PC-3 (cell line): Measurements from ENCODE around the gene ZFP36. TPM values are rescaled to one million over a fixed set of nuclear protein-coding genes. Genes with fewer than 3 reads are reported as not detected.

Source experiments
- ATAC-seq: fragments of 200-7000 bp; cut with Tn5 transposase; 2 replicates; pipeline ENCODE4 v1.9.1; 2020; ENCODE audit warnings: mild to moderate bottlenecking, moderate library complexity
- BruUV-seq: library from RNA; stranded (reverse); fragments of 400-500 nt; replicated peaks from 2 replicates; lab custom pipeline; 2021; lab: Mats Ljungman, UMichigan
- CTCF ChIA-PET: fragments of 300-600 bp; sonication (Branson Sonifier 250); formaldehyde crosslinking; loops from one replicate; lab custom pipeline; 2022; ENCODE audit warnings: antibody characterized with exemption; lab: Charles Lee
- POLR2A ChIA-PET: fragments of 300-600 bp; sonication (Branson Sonifier 250); formaldehyde crosslinking; loops from one replicate; lab custom pipeline; 2022; ENCODE audit warnings: antibody characterized with exemption; ENCODE audit not compliant: unreplicated experiment; lab: Charles Lee
- DNase-seq: peaks from one replicate; pipeline ENCODE4 v3.0.0-alpha.2; 2015
- H2AFZ ChIP-seq: fragments of 300-600 bp; sonication (generic); 2 replicates; pipeline ENCODE4 v1.6.0; 2016; ENCODE audit warnings: antibody characterized with exemption, low read length
- H3F3A ChIP-seq: fragments of 300-600 bp; sonication (generic); one replicate; pipeline ENCODE4 v1.6.0; 2017; ENCODE audit warnings: antibody characterized with exemption, low read length, control low read depth, mild to moderate bottlenecking; ENCODE audit not compliant: unreplicated experiment
- H3K27ac ChIP-seq: fragments of 300-600 bp; sonication (generic); 2 replicates; pipeline ENCODE4 v1.5.1; 2016; ENCODE audit warnings: mild to moderate bottlenecking, low read length
- H3K27me3 ChIP-seq: fragments of 300-600 bp; sonication (generic); 2 replicates; pipeline ENCODE4 v1.6.1; 2016; ENCODE audit warnings: low read length, mixed read lengths
- H3K36me3 ChIP-seq: fragments of 300-600 bp; sonication (generic); 2 replicates; pipeline ENCODE4 v1.6.1; 2016; ENCODE audit warnings: low read depth, mixed run types, low read length, mixed read lengths
- H3K4me1 ChIP-seq: fragments of 300-600 bp; sonication (generic); 2 replicates; pipeline ENCODE4 v1.5.1; 2016; ENCODE audit warnings: low read length; ENCODE audit not compliant: insufficient read depth
- H3K4me2 ChIP-seq: fragments of 300-600 bp; sonication (generic); 2 replicates; pipeline ENCODE4 v1.6.0; 2016; ENCODE audit warnings: low read length
- H3K4me3 ChIP-seq: fragments of 300-600 bp; sonication (generic); 2 replicates; pipeline ENCODE4 v1.5.1; 2016; ENCODE audit warnings: mild to moderate bottlenecking, low read length, mixed read lengths
- H3K79me2 ChIP-seq: fragments of 300-600 bp; sonication (generic); 2 replicates; pipeline ENCODE4 v1.6.1; 2017; ENCODE audit warnings: low read length, mixed read lengths
- H3K9ac ChIP-seq: fragments of 300-600 bp; sonication (generic); 2 replicates; pipeline ENCODE4 v1.6.0; 2016; ENCODE audit warnings: mild to moderate bottlenecking, low read length
- H3K9me2 ChIP-seq: fragments of 300-600 bp; sonication (generic); replicated peaks from 2 replicates; pipeline ENCODE4 v1.6.1; 2016; ENCODE audit warnings: mixed run types, low read length, mixed read lengths
- H3K9me3 ChIP-seq: fragments of 300-600 bp; sonication (generic); 2 replicates; pipeline ENCODE4 v1.6.1; 2016; ENCODE audit warnings: low read length, mixed read lengths
- H4K20me1 ChIP-seq: fragments of 300-600 bp; sonication (generic); 2 replicates; pipeline ENCODE4 v1.6.1; 2016; ENCODE audit warnings: low read length, mixed read lengths
- EZH2 ChIP-seq: fragments of 300-600 bp; sonication (generic); IDR thresholded peaks from one replicate; pipeline ENCODE4 v1.6.1; 2017; ENCODE audit warnings: antibody characterized with exemption, mild to moderate bottlenecking, low read length; ENCODE audit not compliant: unreplicated experiment
- EZH2phosphoT487 ChIP-seq: fragments of 300-600 bp; sonication (generic); IDR thresholded peaks from 2 replicates; pipeline ENCODE4 v1.6.1; 2018; ENCODE audit warnings: mild to moderate bottlenecking, antibody characterized with exemption, low read length, borderline replicate concordance
- intact Hi-C: fragments of 100-400 bp; cut with micrococcal nuclease; formaldehyde crosslinking; loops from 2 replicates; pipeline ENCODE4 v1.9.0; 2023
- total RNA-seq: library from RNA; depleted of rRNA; stranded (reverse); fragments of >200 nt; gene quantifications from 2 replicates; pipeline ENCODE4 v1.2.3, GENCODE V29; 2014
- TF ChIP-seq, protein P1 (sequence below): fragments of 300-600 bp; sonication (generic); conservative IDR thresholded peaks from 2 replicates; pipeline ENCODE4 v1.5.1; 2017; ENCODE audit warnings: antibody characterized with exemption, low read depth, mild to moderate bottlenecking, low read length

ZFP36 gene
- total RNA-seq, 1 experiment from 2014 or later = 32.7 TPM

- peaks cover 5% of the 10 kb centered on the region; the same call in 1 of the 2 replicates for H3K4me1 ChIP-seq
- H3K9ac ChIP-seq = no peak overlapping the region
- DNase-seq = no peak
- POLR2A ChIA-PET = no interaction called here
- H3K9me3 ChIP-seq = no peaks in the 10 kb centered on the region
- H2AFZ ChIP-seq = no peak overlapping the region
- intact Hi-C loops = no loop called here
- no peaks in the 10 kb centered on the region for H3K27me3 ChIP-seq
- no peak overlapping the region for H3K27ac ChIP-seq
- H3K79me2 ChIP-seq = peaks cover 8% of the 10 kb centered on the region
- no peak for ATAC-seq
- CTCF ChIA-PET = no interaction called here
- H3K4me2 ChIP-seq = no peak overlapping the region
- no peaks in the 10 kb centered on the region for H4K20me1 ChIP-seq
- H3K9me2 ChIP-seq = no peaks in the 10 kb centered on the region
- no peaks in the 10 kb centered on the region for H3F3A ChIP-seq
- TF ChIP-seq EZH2phosphoT487 (no peak), EZH2 (no peak)
- TF ChIP-seq, protein P1, sequence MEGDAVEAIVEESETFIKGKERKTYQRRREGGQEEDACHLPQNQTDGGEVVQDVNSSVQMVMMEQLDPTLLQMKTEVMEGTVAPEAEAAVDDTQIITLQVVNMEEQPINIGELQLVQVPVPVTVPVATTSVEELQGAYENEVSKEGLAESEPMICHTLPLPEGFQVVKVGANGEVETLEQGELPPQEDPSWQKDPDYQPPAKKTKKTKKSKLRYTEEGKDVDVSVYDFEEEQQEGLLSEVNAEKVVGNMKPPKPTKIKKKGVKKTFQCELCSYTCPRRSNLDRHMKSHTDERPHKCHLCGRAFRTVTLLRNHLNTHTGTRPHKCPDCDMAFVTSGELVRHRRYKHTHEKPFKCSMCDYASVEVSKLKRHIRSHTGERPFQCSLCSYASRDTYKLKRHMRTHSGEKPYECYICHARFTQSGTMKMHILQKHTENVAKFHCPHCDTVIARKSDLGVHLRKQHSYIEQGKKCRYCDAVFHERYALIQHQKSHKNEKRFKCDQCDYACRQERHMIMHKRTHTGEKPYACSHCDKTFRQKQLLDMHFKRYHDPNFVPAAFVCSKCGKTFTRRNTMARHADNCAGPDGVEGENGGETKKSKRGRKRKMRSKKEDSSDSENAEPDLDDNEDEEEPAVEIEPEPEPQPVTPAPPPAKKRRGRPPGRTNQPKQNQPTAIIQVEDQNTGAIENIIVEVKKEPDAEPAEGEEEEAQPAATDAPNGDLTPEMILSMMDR = no peak
- no peaks in the 10 kb centered on the region; the same call in none of the 2 replicates for H3K36me3 ChIP-seq
- BruUV-seq = TSS peak; percentile 23
- no peak overlapping the region for H3K4me3 ChIP-seq
Observed at GRCh38 chr19:39384839-39385568, 21.6 kb upstream of the ZFP36 start.

GRCh38 chr19:39385629-39386411 lies 20.8 kb upstream of the ZFP36 start:
- Histone ChIP-seq H2AFZ (no peak overlapping the region), H3K4me3 (no peak overlapping the region), H3K36me3 (no peaks in the 10 kb centered on the region; the same call in none of the 2 replicates), H4K20me1 (no peaks in the 10 kb centered on the region), H3K27me3 (no peaks in the 10 kb centered on the region), H3K4me1 (peaks cover 6% of the 10 kb centered on the region; the same call in 1 of the 2 replicates), H3K4me2 (no peak overlapping the region), H3K9ac (no peak overlapping the region), H3K9me3 (no peaks in the 10 kb centered on the region), H3K79me2 (peaks cover 15% of the 10 kb centered on the region), H3K9me2 (no peaks in the 10 kb centered on the region), H3F3A (no peaks in the 10 kb centered on the region), H3K27ac (no peak overlapping the region)
- POLR2A ChIA-PET = no interaction called here
- TF ChIP-seq, protein P1 = no peak
- TF ChIP-seq EZH2phosphoT487 (no peak), EZH2 (no peak)
- intact Hi-C loops = no loop called here
- no peak for ATAC-seq
- CTCF ChIA-PET = no interaction called here
- no peak for DNase-seq
- BruUV-seq = TSS peak; percentile 24
